Keratinocyte (primary cell): ENCODE results near the gene RASAL2.

Experiments used
- EZH2 ChIP-seq: IDR thresholded peaks from one replicate; pipeline ENCODE4 v1.6.1; 2012; ENCODE audit warnings: inconsistent platforms, mild to moderate bottlenecking, low read length, moderate library complexity
- TF ChIP-seq, protein P1 (sequence below), 3 experiments: IDR thresholded peaks in 1 of 3; conservative IDR thresholded peaks in 1 of 3; optimal IDR thresholded peaks in 1 of 3; 2 replicates in 2 of 3; 3 replicates in 1 of 3; pipeline versions ENCODE3 to v1.5.1; 2011; ENCODE audit warnings: low read length in 3 of 3, mild to moderate bottlenecking in 3 of 3, moderate library complexity in 2 of 3, control low read depth in 1 of 3, inconsistent platforms in 1 of 3; ENCODE audit not compliant: insufficient read depth in 2 of 3; ENCODE audit errors: extremely low read depth in 1 of 3

DNA sequence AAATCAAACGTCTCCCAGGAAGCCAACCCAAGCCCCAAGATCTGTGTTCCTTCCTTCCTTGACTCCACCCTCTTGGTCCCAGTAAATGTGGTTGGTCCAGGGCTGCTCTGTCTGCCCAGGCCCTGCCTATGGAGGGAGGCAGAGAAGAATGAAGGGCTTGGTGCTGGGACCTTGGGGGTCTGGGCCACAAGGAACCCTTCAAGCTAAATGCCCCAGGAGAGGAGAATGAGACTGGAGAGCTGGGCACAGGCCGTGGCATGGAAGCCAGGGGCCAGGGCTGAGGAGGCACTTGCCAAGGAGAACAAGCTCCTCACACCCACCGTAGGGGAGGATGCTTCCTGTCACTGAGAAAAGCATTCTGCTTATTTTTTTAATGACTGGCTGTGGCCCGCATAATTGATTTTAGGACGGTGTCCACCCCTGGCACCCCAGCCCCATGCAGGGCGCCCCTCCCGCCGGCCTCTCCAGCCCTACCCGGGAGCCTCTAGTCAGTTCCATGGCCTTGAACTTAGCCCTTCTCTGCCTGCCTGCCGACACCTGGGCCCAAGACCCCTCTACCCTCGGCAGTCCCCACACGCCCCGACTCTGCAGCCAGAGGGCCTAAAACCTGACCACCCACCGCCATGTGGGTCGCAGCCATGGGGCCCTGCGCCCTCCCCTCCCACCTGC lies 402.0 kb downstream of the RASAL2 start:
- TF ChIP-seq, protein P1, sequence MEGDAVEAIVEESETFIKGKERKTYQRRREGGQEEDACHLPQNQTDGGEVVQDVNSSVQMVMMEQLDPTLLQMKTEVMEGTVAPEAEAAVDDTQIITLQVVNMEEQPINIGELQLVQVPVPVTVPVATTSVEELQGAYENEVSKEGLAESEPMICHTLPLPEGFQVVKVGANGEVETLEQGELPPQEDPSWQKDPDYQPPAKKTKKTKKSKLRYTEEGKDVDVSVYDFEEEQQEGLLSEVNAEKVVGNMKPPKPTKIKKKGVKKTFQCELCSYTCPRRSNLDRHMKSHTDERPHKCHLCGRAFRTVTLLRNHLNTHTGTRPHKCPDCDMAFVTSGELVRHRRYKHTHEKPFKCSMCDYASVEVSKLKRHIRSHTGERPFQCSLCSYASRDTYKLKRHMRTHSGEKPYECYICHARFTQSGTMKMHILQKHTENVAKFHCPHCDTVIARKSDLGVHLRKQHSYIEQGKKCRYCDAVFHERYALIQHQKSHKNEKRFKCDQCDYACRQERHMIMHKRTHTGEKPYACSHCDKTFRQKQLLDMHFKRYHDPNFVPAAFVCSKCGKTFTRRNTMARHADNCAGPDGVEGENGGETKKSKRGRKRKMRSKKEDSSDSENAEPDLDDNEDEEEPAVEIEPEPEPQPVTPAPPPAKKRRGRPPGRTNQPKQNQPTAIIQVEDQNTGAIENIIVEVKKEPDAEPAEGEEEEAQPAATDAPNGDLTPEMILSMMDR (optimal IDR thresholded peaks at IDR 0.05 in 1 of 3, IDR thresholded peaks at IDR 0.05 in 1 of 3, conservative IDR thresholded peaks at IDR 0.05 in 1 of 3; ENCODE audit: extremely low read depth in 1 of 3, insufficient read depth in 2 of 3, low read length in 3 of 3): no peak
- TF ChIP-seq EZH2: no peak
